ENCODE measurements around the gene BRINP3. TPM values are rescaled to one million over a fixed set of nuclear protein-coding genes. Genes with fewer than 3 reads are reported as not detected.

BRINP3 gene
- total and polyA plus RNA-seq, 2 donors (not counting 3 experiments of a cell fraction or from before 2014, with no cell fraction given), result not detected

- no peak for FAIRE-seq
- dilution Hi-C loops (cut with MboI; ENCODE audit: extremely low pct_ligation_motif_present, low sequenced_read_pairs) (no loop called here), intact Hi-C loops (cut with micrococcal nuclease) (no loop called here)
- TF ChIP-seq JUN (IDR thresholded peaks at IDR 0.05; ENCODE audit: borderline replicate concordance, insufficient read depth, insufficient read length, low read depth) (no peak), EZH2 (IDR thresholded peaks at IDR 0.05; ENCODE audit: borderline replicate concordance, low read depth, low read length, severe bottlenecking) (no peak), POLR2AphosphoS5 (IDR thresholded peaks at IDR 0.05; ENCODE audit: insufficient read depth, low read depth, low read length) (no peak), CTCF (IDR thresholded peaks at IDR 0.05; ENCODE audit: extremely low read depth in 1 of 2, insufficient read depth in 1 of 2, low read depth in 1 of 2, low read length in 2 of 2) (no peak), POLR2A (IDR thresholded peaks at IDR 0.05; ENCODE audit: low read depth, low read length) (no peak), FOS (IDR thresholded peaks at IDR 0.05; ENCODE audit: borderline replicate concordance, insufficient read depth, low read length) (no peak), MYC (IDR thresholded peaks at IDR 0.05; ENCODE audit: low read depth, low read length) (no peak), GATA2 (IDR thresholded peaks at IDR 0.05; ENCODE audit: insufficient read depth, insufficient read length, low read depth, low read length) (no peak)
- TF ChIP-seq, protein P1, sequence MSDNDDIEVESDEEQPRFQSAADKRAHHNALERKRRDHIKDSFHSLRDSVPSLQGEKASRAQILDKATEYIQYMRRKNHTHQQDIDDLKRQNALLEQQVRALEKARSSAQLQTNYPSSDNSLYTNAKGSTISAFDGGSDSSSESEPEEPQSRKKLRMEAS (IDR thresholded peaks at IDR 0.05; ENCODE audit: insufficient read depth, insufficient read length), result no peak
- H3K4me1 ChIP-seq (ENCODE audit: control insufficient read depth, extremely low read depth, insufficient read depth, low read length), result no peaks in the 10 kb centered on the region
- H3K9ac ChIP-seq (replicated peaks; ENCODE audit: extremely low read depth, insufficient read depth, low read length), result no peak overlapping the region
- no peak overlapping the region for H3K27ac ChIP-seq (ENCODE audit: insufficient read depth, low read depth, low read length)
- BruUV-seq (replicated peaks), result no TSS peak
- no peaks in the 10 kb centered on the region for H3K9me1 ChIP-seq (replicated peaks; ENCODE audit: control insufficient read depth, extremely low read depth, insufficient read depth, low read length)
- no peaks in the 10 kb centered on the region for H3K36me3 ChIP-seq (ENCODE audit: control insufficient read depth in 2 of 2, extremely low read depth in 1 of 2, insufficient read depth in 2 of 2, low read length in 2 of 2)
- H3K27me3 ChIP-seq (ENCODE audit: control insufficient read depth in 2 of 2, insufficient read depth in 2 of 2, low read length in 2 of 2), result no peaks in the 10 kb centered on the region
- no peak overlapping the region for H3K4me2 ChIP-seq (ENCODE audit: insufficient read depth, low read length)
- H4K20me1 ChIP-seq (replicated peaks; ENCODE audit: control insufficient read depth, extremely low read depth, insufficient read depth, low read length), result no peaks in the 10 kb centered on the region
- no peaks in the 10 kb centered on the region for H3K9me3 ChIP-seq (replicated peaks; ENCODE audit: control insufficient read depth, insufficient read depth, low read length)
- ChIA-PET CTCF (no interaction called here), POLR2A (no interaction called here)
- no peaks in the 10 kb centered on the region for H3K79me2 ChIP-seq (ENCODE audit: control insufficient read depth, insufficient read depth, low read length)
- H3K4me3 ChIP-seq (replicated peaks in 1 of 3; ENCODE audit: insufficient read depth in 1 of 3, low read depth in 1 of 3, low read length in 3 of 3), result no peak overlapping the region
- DNase-seq (ENCODE audit: low read depth, low spot score), result no peak
- no peak overlapping the region for H2AFZ ChIP-seq (ENCODE audit: low read depth, low read length)
These were observed 304.8 kb downstream of the BRINP3 start for GRCh38 chr1:190172651-190173430.

Measured in endothelial cell of umbilical vein (primary cell).